GM19438 (cell line): ENCODE measurements around the gene PI4K2A.

Experiments
- ATAC-seq: cut with Tn5 transposase; IDR thresholded peaks from one replicate; pipeline ENCODE4 v1.9.1; 2021; ENCODE audit warnings: low read depth; ENCODE audit not compliant: unreplicated experiment

Gene PI4K2A

GRCh38 chr10:97640174-97640867 is at the start of gene PI4K2A:
PI4K2A (plus strand) TSS chr10:97640671; CDS start chr10:97640743, 72 bp downstream.
- peak; percentile 95 for ATAC-seq

DNA sequence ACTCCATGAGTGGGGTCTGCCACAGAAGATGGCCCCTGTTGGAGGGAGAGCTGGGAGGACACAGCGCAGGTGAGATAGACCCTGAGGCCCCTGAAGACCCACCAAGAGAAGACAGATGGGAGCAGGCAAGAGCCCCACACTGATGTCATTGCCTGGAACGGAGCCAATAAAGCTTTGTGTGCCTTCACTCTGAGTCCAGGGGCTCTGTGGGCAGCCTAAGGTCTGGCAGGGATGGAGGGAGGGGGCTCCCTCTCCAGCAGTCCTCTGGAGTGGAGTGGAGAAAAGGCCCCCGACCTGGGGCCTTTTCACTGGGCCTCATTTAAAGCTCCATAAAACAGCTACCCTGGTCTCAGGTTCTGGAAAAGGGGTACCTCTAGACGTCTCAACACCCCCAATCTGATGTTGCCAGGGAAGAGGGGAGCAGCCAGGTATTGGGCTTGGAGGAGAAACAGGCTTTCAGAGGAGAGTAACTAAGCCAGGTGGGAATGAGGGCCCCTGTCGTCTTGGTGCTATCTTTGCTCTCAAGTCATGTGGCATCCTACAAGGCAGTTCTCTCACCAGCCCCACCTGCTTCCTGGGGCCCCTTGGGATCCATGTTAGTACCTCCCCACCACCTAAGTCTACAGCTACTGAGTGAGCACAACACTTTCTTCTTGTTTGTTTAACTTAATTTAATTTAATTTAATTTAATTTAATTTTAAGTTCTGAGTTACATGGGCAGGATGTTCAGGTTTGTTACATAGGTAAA is 49.5 kb upstream of the PI4K2A start:
- no peak for ATAC-seq

DNA sequence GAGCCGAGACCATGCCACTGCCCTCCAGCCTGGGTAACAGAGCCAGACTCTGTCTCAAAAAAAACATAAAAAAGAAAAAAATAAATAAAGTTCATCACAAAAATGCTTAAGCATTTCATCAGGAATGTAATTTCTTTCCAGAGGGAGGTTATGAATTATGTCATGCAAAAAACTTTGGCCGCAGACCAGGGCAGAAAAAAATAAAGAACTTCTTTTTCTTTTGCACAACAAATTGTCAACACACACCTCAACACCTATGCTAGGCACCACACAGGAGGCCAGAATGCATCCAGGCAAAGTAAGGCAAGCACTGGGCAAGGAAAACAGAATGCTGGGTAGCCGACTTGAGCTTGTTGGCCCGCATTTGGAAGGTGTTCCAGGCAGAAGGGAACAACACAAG is 47.0 kb upstream of the PI4K2A start:
- ATAC-seq: no peak

- no peak for ATAC-seq
These were observed 44.1 kb upstream of the PI4K2A start for GRCh38 chr10:97596101-97597082.

GRCh38 chr10:97597778-97598177 is 42.7 kb upstream of the PI4K2A start:
- no peak for ATAC-seq

DNA sequence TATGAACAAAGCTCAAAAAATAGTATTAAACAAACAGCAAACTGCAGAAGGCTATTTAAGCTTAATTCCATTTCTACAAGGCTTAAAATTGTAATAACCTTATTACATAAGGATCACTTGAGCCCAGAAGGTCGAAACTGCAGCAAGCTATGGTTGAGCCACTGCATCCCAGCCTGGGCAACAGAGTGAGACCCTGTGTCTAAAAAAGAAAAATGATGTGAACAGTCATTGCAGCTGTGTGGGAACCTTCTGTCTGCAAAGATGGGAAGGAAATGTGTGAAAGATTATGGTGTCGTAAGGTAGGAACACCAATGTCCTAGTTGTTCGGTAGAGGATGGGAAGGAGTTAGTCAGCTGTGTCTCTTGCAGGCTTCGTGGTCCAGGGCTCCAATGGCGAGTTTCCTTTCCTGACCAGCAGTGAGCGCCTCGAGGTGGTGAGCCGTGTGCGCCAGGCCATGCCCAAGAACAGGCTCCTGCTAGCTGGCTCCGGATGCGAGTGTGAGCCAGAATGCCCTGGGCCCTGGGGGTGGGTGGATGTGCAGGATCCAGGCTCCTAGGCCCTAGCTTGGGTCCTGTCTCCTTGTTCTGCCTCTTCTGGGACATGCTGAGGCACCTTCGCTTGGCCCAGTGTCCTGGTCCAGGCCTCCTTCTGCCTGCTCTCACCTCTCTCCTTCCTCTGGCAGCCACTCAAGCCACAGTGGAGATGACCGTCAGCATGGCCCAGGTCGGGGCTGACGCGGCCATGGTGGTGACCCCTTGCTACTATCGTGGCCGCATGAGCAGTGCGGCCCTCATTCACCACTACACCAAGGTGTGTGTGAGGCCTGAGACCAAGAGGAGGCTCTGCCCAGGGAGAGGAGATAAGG is 41.8 kb upstream of the PI4K2A start:
- ATAC-seq: no peak

GRCh38 chr10:97599272-97599619 is 41.2 kb upstream of the PI4K2A start:
- no peak for ATAC-seq

GRCh38 chr10:97600616-97601015 is 39.9 kb upstream of the PI4K2A start:
- ATAC-seq: no peak

DNA sequence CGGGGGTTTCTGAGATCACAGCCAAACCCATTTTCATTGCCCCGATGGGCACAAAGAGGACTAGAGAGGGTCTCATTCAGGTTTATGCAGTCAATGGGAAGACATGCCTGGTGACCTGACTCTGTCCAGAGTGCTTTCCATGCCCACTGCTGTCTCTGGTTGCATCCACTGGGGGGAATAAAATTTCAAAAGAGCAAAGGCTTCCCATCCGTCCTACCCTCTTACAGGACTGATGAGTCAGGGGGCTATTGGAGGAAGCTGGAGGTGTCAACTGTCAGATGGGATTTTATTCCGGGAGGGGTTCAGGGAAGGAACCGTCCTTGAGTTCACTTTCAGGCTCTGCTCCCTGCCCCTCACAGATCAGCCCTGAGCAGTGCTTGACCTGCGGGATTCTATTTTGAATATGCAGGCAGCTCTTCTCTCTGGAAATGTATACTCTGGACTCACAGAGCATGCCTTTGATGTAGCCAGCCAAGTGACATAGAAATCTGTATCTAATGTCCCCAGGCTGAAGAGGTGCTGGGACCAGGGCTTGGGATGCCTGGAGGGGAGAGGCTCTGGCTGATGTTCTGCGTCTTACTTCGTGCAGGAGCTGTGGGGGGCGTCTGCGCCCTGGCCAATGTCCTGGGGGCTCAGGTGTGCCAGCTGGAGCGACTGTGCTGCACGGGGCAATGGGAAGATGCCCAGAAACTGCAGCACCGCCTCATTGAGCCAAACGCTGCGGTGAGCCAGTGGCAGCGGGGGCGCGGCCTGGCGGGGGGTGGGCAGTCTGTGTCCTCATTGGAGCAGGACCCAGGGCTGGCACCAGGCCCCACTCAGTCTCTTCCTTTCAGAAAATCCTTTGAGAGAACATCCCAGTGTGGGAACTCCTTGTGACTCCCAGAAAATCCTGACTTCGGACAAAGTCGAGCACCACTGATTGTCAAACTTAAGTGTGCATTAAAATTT is 38.9 kb upstream of the PI4K2A start:
- no peak for ATAC-seq

DNA sequence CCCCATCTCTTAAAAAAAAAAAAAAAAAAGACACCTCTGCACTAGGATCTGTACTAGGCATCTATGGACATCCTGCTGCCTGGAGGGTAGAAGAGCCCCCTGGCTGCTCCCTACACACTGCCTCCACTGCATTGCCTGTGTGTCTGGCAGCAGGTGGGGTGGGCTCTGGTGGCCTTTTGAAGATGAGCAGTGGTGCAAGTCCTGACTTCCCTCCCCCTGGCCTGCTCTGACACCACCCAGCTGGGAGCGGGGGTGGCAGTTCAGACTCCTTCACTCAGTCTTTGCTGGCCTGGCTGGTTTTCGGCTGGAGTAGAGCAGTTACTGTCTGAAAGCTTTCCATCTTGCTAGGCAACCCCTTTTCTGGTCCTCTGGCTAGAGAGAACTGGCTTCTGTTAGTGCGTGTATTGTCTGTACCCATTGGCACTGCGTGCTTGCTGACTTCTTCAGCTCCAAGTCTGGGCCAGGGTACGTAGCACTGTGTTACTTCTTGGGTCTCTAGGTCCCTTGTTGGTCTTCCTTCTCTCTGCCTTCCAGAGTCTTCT is 33.3 kb upstream of the PI4K2A start:
- no peak for ATAC-seq

DNA sequence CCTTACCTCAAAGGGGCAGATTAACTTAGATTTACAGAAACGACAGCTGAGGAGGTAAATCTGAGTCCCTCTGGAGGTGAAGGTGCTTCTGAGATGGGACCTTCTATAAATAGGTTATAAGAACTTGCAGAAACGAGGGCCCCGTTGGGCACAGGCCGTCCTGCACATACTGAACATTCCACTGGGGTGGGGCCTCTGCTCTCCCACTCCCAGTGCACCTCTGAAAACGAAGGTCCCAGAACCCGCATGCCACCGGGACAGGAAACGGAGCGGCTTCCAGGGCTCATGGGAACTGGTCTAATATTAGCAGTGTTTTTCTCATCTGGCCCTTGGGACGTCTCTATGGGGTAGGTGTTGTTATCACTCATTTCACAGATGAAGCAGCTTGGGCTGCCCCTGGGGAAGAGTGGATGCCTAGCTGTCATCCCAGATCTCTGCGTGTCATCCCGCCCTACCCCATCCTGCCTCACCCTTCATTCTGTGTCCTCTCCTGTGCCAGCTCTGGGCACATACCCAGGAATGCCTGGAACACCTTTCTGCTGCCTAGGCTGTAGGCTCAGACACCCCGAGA is 31.4 kb upstream of the PI4K2A start:
- ATAC-seq: no peak

GRCh38 chr10:97611473-97611872 is 29.0 kb upstream of the PI4K2A start:
- no peak for ATAC-seq

- ATAC-seq: no peak
These were observed 28.1 kb upstream of the PI4K2A start for GRCh38 chr10:97612386-97612785.

- no peak for ATAC-seq
These were observed 22.2 kb upstream of the PI4K2A start for GRCh38 chr10:97618285-97618684.

- ATAC-seq: no peak
These were observed 21.7 kb upstream of the PI4K2A start for GRCh38 chr10:97618733-97619132.

DNA sequence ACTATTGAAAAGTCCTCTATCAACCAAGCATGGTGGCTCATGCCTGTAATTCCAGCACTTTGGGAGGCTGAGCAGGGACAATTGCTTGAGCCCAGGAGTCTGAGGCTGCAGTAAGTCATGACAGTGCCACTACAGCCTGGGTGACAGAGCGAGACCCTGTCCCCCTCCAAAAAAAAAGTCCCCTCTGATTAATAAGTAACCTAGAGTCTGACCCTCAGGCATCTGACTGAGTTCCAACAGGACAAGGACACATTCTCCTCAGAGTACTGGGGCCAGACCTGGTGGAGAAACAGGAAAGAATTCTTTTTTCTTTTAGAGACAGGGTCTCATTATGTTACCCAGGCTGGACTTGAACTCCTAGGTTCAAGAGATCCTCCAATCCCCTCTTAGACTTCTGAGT is 17.2 kb upstream of the PI4K2A start:
- ATAC-seq: no peak

- no peak for ATAC-seq
These were observed 12.7 kb upstream of the PI4K2A start for GRCh38 chr10:97627731-97628130.

DNA sequence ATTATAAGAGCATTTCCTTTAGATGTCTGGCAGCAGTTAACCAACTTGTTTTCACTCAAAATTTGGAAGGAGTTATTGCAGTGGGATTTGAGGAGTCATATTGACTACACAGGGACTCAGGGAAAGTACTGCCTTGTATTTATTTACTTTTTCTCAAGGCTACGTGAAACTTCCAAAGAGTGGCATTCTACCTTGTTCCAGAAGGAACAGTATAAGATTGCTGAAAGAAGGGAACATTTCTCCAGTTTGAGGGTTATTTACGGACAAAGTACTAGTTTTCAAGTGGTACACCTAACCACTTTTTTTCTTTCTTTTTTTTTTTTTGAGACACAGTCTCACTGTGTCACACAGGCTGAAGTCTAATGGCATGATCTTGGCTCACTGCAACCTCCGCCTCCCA is 12.2 kb upstream of the PI4K2A start:
- ATAC-seq: no peak
